Hematopoietic multipotent progenitor cell treated with erythropoietin and hydrocortisone succinate and interleukin-3 and kit ligand, for 6 days (in vitro differentiated cells): ENCODE results near the gene DSPP.

Experiments used
- DNase-seq: peaks from one replicate; pipeline ENCODE4 v3.0.0-alpha.2; 2015

DSPP gene

DNA sequence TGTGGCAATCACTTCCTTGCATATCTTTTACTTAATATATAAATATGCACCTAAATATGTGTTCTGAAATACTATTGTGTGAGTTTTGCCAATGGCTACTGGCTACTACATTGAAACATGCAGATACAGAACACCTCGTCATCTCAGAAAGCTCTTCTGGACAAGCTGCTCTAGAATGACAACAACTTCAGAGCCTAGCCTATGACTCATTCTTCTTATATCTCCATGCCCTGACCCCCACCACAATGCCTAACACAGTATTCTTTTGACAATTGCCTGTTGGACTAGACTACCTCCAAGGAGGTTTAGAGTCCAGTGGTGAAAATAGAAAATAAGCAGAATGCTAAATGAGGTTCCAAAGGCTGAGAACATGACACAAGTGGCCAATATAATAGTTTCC, 24.1 kb downstream of the DSPP start:
- no peak for DNase-seq

DNA sequence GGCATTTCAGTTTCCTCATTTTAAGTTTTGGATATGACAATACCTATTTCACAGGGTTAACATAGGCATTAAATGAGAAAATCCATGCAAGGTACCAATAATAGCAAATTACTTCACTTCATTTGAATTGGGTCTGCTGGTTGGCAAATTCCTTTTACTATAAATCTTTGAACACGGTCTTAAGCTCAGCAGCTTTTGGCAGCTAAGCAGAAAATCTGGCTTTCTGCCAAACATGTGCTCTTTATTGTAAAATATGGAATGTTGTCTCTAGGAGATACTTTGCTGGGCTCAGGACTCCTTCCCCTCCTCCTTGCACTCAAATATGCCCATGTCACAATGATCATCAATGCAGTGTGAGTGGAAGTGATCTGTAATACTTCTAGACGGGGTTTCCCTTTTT, 24.9 kb downstream of the DSPP start:
- DNase-seq, result peak; percentile 36

DNA sequence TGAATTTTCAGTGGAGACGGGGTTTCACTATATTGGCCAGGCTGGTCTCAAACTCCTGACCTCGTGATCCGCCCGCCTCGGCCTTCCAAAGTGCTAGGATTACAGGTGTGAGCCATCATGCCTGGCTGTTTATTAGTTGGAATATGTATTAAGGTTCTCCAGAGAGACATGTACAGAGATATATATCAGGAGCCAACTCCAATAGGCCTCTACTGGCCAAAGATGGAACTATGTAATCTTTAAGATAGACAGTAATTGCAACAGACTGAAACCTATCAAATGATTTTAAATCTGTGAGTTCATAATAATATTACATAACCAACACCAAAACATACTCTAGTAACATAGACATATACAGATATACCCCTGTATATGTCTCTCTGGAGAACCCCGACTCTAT, 36.0 kb downstream of the DSPP start:
- DNase-seq, result no peak

DNA sequence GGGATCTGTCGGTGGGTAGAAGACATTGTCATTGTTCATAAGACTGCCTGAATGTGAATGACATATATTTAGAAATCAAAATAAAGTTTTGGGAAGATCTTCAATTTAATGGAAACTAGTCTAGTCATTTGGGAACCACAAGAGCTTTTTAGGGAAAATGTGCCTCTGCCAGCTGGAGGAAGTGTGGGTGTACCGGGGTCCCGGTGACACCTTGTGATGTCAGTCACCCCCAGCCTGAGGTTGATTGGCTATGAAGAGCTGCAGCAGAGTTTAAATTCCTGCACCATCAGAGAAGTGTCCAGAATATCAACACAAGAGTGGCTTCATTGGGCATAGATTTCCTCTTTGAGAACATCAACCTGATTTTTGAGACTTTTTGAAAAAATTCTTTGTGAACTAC, 41.7 kb downstream of the DSPP start, which contains the start of gene DMP1:
Gene DMP1, plus strand, starts transcription at position 301 of the 400 bp plus-strand sequence. CDS start 6,213 bp downstream, outside the sequence.
- DNase-seq, result no peak

DNA sequence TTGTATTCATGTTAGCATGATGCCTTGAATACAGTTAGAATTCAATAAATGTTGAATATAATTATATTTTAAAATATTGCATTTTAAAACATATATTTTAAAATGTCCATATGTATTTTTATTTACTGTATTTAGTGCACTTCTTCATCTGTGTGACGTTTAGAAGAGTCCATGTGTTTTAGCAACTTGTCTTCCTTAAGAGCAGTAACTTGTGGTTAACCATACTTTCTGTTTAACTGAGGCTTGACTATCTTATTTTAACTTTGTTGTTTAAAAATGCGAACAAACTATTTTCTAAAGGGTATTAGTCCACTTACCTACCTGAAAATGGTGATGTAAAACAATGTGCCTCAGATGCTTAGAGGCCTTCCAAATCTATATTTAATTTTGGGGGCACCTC, 42.6 kb downstream of the DSPP start:
- DNase-seq, result no peak

DNA sequence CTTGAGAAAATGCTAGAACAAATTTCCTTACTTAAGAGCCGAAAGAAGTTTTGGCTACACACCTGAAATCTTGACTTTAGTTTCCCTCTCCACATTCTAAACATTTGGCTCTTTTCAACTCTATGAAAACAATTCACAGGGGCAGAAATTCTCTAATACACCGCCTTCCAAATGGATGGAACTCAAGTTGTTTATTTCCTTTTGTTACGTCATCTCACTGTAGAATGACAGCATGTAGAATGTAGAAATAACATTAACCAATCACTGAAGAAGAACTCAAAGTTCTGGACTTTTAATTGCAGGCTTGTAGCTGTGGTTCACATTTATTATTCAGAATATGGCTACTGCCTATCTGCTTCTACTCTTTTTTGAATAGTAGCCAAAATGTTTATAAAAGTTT, 43.6 kb downstream of the DSPP start:
- no peak for DNase-seq

DNA sequence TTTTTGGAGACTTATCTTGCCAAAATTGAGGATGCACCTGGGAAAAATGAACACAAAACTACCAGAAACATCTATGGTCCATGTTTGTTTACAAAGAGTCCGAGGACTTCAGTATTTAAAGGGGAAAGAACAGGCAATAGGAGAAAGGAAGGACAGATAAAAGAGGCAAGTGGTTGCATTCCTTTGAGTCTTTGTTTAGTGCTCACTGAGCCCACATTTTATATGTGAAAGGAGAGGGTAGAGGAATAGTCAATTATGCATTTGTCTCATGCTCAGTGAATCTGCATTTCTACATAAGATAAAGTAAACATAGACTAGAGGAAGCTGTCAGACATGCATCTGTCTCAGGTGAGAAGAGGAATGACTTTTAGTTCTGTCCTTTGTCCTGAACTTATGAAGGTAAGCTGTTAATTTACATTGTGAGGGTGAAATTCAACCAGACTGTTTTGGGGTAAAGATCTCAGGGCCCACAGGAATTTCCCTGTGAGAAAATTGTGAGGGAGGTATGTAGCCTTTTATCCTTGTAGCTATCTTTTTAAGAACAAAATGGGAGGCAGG, 46.2 kb downstream of the DSPP start:
- DNase-seq, result no peak

DNA sequence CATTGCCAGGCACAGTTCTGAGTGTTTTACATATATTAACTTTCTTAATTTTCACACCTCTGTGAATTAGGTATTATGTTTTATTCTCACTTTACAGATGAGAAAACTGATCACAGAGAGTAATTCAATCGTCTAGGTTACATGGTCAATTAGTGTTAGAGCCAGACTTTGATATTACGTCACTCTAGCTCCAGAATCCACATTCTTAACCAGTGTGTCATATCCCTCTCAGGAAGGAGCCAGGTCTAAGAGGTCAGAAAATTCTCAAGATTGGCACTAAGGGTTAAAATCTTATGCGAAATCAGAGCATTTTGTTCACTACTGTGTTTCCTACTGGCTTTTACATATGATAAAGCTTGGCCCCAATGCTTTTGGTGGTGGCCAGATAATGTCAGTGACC, 49.2 kb downstream of the DSPP start:
- DNase-seq, result no peak

DNA sequence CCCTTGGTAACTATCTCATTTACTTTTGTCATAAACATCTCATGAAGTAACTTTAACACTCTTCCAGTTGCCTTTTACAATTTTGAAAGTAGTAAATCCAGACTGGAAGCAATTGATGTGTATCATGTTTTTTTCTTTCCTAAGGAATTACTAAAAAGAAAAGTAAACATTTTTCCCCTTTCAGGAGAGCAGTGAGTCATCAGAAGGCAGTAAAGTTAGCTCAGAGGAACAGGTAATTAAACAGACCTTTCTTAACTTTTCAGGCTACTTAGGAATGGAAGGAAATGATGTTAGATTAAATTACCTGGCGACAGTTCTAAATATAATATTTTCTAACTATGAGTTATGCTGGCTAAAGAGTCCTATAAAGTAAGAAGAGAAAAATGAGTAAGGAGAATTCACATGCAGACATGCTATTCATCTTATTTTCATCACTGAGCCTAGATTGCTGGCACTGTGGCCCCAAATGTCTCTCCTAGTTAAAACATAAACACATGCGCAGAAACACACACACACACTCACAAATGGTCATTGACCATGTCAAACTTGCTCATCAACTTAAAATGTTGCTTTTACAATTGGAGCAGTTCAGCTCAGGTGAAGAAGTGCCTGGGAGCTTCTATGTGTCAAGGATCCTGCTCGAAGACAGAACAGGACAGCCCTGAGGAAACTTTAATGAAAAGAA, 51.1 kb downstream of the DSPP start:
- no peak for DNase-seq

DNA sequence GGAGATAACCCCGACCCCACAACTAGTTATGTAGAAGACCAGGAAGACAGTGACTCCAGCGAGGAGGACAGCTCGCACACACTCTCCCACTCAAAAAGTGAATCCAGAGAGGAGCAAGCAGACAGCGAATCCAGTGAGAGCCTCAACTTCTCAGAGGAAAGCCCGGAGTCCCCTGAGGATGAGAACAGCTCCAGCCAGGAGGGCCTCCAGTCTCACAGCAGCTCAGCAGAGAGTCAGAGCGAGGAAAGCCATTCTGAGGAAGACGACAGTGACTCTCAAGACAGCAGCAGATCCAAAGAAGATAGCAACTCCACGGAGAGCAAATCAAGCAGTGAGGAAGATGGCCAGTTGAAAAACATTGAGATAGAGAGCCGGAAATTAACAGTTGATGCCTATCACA, 54.5 kb downstream of the DSPP start:
- no peak for DNase-seq
